H1 (cell line): ENCODE data around the gene TBCEL. TPM values are rescaled to one million over a fixed set of nuclear protein-coding genes. Genes with fewer than 3 reads are reported as not detected.
A peak's percentile ranks its signal among the peaks of the same experiment; 100 is the strongest.

Experiments
- CTCF ChIA-PET: fragments of 300-600 bp; sonication (Branson Sonifier 250); formaldehyde crosslinking; loops from one replicate; lab custom pipeline; 2021; ENCODE audit not compliant: partially characterized antibody; lab: Charles Lee
- POLR2A ChIA-PET: fragments of 300-600 bp; sonication (Branson Sonifier 250); formaldehyde crosslinking; loops from one replicate; lab custom pipeline; 2021; ENCODE audit warnings: inconsistent platforms; ENCODE audit not compliant: partially characterized antibody; lab: Charles Lee
- DNase-seq, 2 experiments: peaks; one replicate each; pipeline versions ENCODE4 v3.0.0 to v3.0.0-alpha.2; 2010 to 2022; ENCODE audit warnings: low spot score in 2 of 2, low read depth in 1 of 2, mixed read lengths in 1 of 2
- FAIRE-seq: peaks from 2 replicates; lab custom pipeline; 2011; peaks lifted over from hg19 to GRCh38; lab: Jason Lieb, UNC
- H2AFZ ChIP-seq: 2 replicates; pipeline ENCODE4 v1.8.1; 2012; ENCODE audit warnings: low read length, inconsistent platforms
- H2AK5ac ChIP-seq: 2 replicates; pipeline ENCODE4 v1.6.1; 2013; ENCODE audit warnings: low read depth, low read length
- H2BK120ac ChIP-seq: replicated peaks from 2 replicates; pipeline ENCODE3; 2013; ENCODE audit warnings: low read depth, low read length, inconsistent platforms
- H2BK12ac ChIP-seq: 2 replicates; pipeline ENCODE4 v1.6.1; 2013; ENCODE audit warnings: low read depth, low read length
- H2BK15ac ChIP-seq: 2 replicates; pipeline ENCODE4 v1.6.1; 2013; ENCODE audit warnings: low read length
- H2BK20ac ChIP-seq: 2 replicates; pipeline ENCODE4 v1.6.1; 2013; ENCODE audit warnings: low read length
- H2BK5ac ChIP-seq: 2 replicates; pipeline ENCODE4 v1.6.1; 2013; ENCODE audit warnings: low read depth, low read length
- H3K14ac ChIP-seq: 2 replicates; pipeline ENCODE4 v1.6.1; 2013; ENCODE audit warnings: inconsistent platforms; ENCODE audit not compliant: insufficient read length
- H3K18ac ChIP-seq: 2 replicates; pipeline ENCODE4 v1.6.1; 2013; ENCODE audit warnings: low read length; ENCODE audit errors: extremely low read depth
- H3K23ac ChIP-seq: 2 replicates; pipeline ENCODE4 v1.6.1; 2013; ENCODE audit warnings: inconsistent platforms; ENCODE audit not compliant: insufficient read length
- H3K23me2 ChIP-seq: 2 replicates; pipeline ENCODE4 v1.6.1; 2013; ENCODE audit warnings: low read depth, low read length
- H3K27ac ChIP-seq: 2 replicates; pipeline ENCODE4 v1.6.1; 2011; ENCODE audit warnings: low read depth, low read length, inconsistent platforms
- H3K27me3 ChIP-seq, 4 experiments: replicated peaks in 1 of 4; 1 replicate in 1 of 4; 2 replicates in 3 of 4; pipeline versions ENCODE4 v1.6.1 to v1.8.1; 2011 to 2013; ENCODE audit warnings: low read length in 3 of 4, mild to moderate bottlenecking in 3 of 4, inconsistent platforms in 2 of 4, mixed read lengths in 2 of 4, moderate library complexity in 1 of 4; ENCODE audit not compliant: control insufficient read depth in 3 of 4, insufficient read depth in 3 of 4; ENCODE audit errors: extremely low read depth in 1 of 4
- H3K36me3 ChIP-seq, 4 experiments: 2 replicates each; pipeline versions ENCODE4 v1.6.1 to v1.8.1; 2011 to 2013; ENCODE audit warnings: mild to moderate bottlenecking in 4 of 4, low read length in 3 of 4, moderate library complexity in 2 of 4, control low read depth in 1 of 4, inconsistent platforms in 1 of 4; ENCODE audit not compliant: insufficient read depth in 4 of 4, control insufficient read depth in 2 of 4
- H3K4ac ChIP-seq: replicated peaks from 2 replicates; pipeline ENCODE3; 2013; ENCODE audit warnings: low read length, low read depth, mixed read lengths, inconsistent platforms; ENCODE audit not compliant: insufficient read length
- H3K4me1 ChIP-seq, 4 experiments: replicated peaks in 1 of 4; 1 replicate in 1 of 4; 2 replicates in 3 of 4; pipeline versions ENCODE4 v1.6.1 to v1.8.1; 2011 to 2013; ENCODE audit warnings: low read length in 3 of 4, inconsistent platforms in 2 of 4, mixed read lengths in 1 of 4; ENCODE audit not compliant: insufficient read depth in 4 of 4, control insufficient read depth in 3 of 4
- H3K4me2 ChIP-seq, 2 experiments: 2 replicates each; pipeline versions ENCODE4 v1.6.1 to v1.8.1; 2011 to 2013; ENCODE audit warnings: low read depth in 2 of 2, low read length in 2 of 2, control low read depth in 1 of 2, inconsistent platforms in 1 of 2, mild to moderate bottlenecking in 1 of 2; ENCODE audit not compliant: insufficient read depth in 1 of 2
- H3K4me3 ChIP-seq, 4 experiments: fragments of 200-600, 300-600 bp in 1 of 4; sonication (generic), shearing (Covaris generic), sonication (Bioruptor Twin) in 1 of 4; 2 replicates each; pipeline versions ENCODE4 v1.5.1 to v1.8.1; 2011 to 2016; ENCODE audit warnings: low read length in 4 of 4, low read depth in 3 of 4, control low read depth in 2 of 4, inconsistent platforms in 2 of 4, mild to moderate bottlenecking in 2 of 4, mixed read lengths in 1 of 4, moderate library complexity in 1 of 4; ENCODE audit not compliant: insufficient read depth in 2 of 4; ENCODE audit errors: extremely low read depth in 1 of 4
- H3K56ac ChIP-seq: replicated peaks from 2 replicates; pipeline ENCODE3; 2013; ENCODE audit warnings: low read depth, mild to moderate bottlenecking, mixed read lengths, low read length, inconsistent platforms; ENCODE audit not compliant: insufficient read length
- H3K79me1 ChIP-seq: 2 replicates; pipeline ENCODE4 v1.6.1; 2013; ENCODE audit warnings: low read depth, low read length, control low read depth
- H3K79me2 ChIP-seq, 2 experiments: 2 replicates each; pipeline versions ENCODE4 v1.6.1 to v1.8.1; 2012 to 2013; ENCODE audit warnings: low read length in 2 of 2, mild to moderate bottlenecking in 2 of 2, inconsistent platforms in 1 of 2; ENCODE audit not compliant: insufficient read depth in 2 of 2, control insufficient read depth in 1 of 2
- H3K9ac ChIP-seq, 4 experiments: replicated peaks in 1 of 4; 1 replicate in 1 of 4; 2 replicates in 3 of 4; pipeline versions ENCODE4 v1.6.1 to v1.8.1; 2011 to 2013; ENCODE audit warnings: low read depth in 3 of 4, low read length in 3 of 4, control low read depth in 2 of 4, mild to moderate bottlenecking in 2 of 4, moderate library complexity in 2 of 4, inconsistent platforms in 1 of 4; ENCODE audit errors: extremely low read depth in 1 of 4
- H3K9me3 ChIP-seq, 2 experiments: 2 replicates each; pipeline versions ENCODE4 v1.6.1 to v1.8.1; 2012 to 2013; ENCODE audit warnings: mild to moderate bottlenecking in 2 of 2, moderate library complexity in 2 of 2, control low read depth in 1 of 2, inconsistent platforms in 1 of 2, low read depth in 1 of 2, low read length in 1 of 2, mixed read lengths in 1 of 2; ENCODE audit not compliant: insufficient read depth in 2 of 2
- H4K20me1 ChIP-seq, 2 experiments: replicated peaks in 1 of 2; 2 replicates each; pipeline versions ENCODE3 to v1.8.1; 2011 to 2013; ENCODE audit warnings: inconsistent platforms in 2 of 2, low read length in 2 of 2, mild to moderate bottlenecking in 1 of 2; ENCODE audit not compliant: insufficient read depth in 2 of 2, control insufficient read depth in 1 of 2
- H4K5ac ChIP-seq: 2 replicates; pipeline ENCODE4 v1.6.1; 2013; ENCODE audit warnings: low read length, low read depth, mixed read lengths, inconsistent platforms; ENCODE audit not compliant: insufficient read length
- H4K8ac ChIP-seq: 2 replicates; pipeline ENCODE4 v1.8.0; 2013; ENCODE audit warnings: mild to moderate bottlenecking, moderate library complexity, low read length, inconsistent platforms; ENCODE audit not compliant: insufficient read depth; ENCODE audit errors: extremely low read depth
- H4K91ac ChIP-seq: replicated peaks from 2 replicates; pipeline ENCODE3; 2013; ENCODE audit warnings: low read length, mixed read lengths, inconsistent platforms; ENCODE audit not compliant: insufficient read length
- MAFK ChIP-seq: IDR thresholded peaks from 2 replicates; pipeline ENCODE4 v1.6.1; 2012; ENCODE audit warnings: low read depth, mild to moderate bottlenecking, improper control_type of control experiment, low read length
- WGBS, 2 experiments: shearing (Covaris generic) in 1 of 2; methylation state at CpG; one replicate each; pipeline versions ENCODE4 v1.1.6 to v1.1.7; 2013 to 2015; ENCODE audit warnings: low lambda C conversion rate in 2 of 2, mixed read lengths in 2 of 2, inconsistent platforms in 1 of 2, low coverage in 1 of 2, missing lambda C conversion rate in 1 of 2; ENCODE audit not compliant: insufficient replicate concordance in 2 of 2, insufficient coverage in 1 of 2, insufficient read length in 1 of 2; ENCODE audit errors: extremely low coverage in 1 of 2, missing lambda C conversion rate in 1 of 2; 5-methylcytosine and 5-hydroxymethylcytosine counted together
- polyA plus RNA-seq, 7 experiments: library from polyadenylated mRNA; depleted of rRNA in 3 of 7; stranded (reverse) in 5 of 7; unstranded in 2 of 7; fragments of >200 nt in 5 of 7; fragments of 200-250 nt in 2 of 7; gene quantifications; 1 replicate in 5 of 7; 2 replicates in 1 of 7; 4 replicates in 1 of 7; pipeline versions ENCODE4 v1.2.1 to v1.2.3, GENCODE V29; 2011 to 2013; ENCODE audit warnings: missing spikeins in 2 of 7, mixed read lengths in 2 of 7
- total RNA-seq: library from RNA; stranded (reverse); fragmentation: NEBNext Ultra II Directional; extraction: Animal tissue kit (Norgen Biotek cat#: 25700); gene quantifications from 2 replicates; pipeline ENCODE4 v1.2.1, GENCODE V29; 2021
- TF ChIP-seq, protein P1 (sequence below), 3 experiments: IDR thresholded peaks; 1 replicate in 2 of 3; 2 replicates in 1 of 3; pipeline versions ENCODE4 v1.5.1 to v1.6.1; 2011; ENCODE audit warnings: low read length in 3 of 3, mild to moderate bottlenecking in 3 of 3, inconsistent platforms in 2 of 3, low read depth in 1 of 3, moderate library complexity in 1 of 3; ENCODE audit not compliant: insufficient read depth in 1 of 3; ENCODE audit errors: control extremely low read depth in 1 of 3

The TBCEL gene
- total and polyA plus RNA-seq, 2 of the 8 experiments (the other 6 are each of a cell fraction or from before 2014, with no cell fraction given): 3.9 to 16.0 TPM

- DNase-seq (no peak), FAIRE-seq (no peak)
- Histone ChIP-seq H3K23ac (no peak overlapping the region), H4K20me1 (peaks cover 0 to 5% of the 10 kb centered on the region in 2 experiments), H3K4ac (no peak overlapping the region), H3K9ac (no peak overlapping the region), H4K5ac (no peak overlapping the region), H2BK15ac (no peak overlapping the region), H3K23me2 (peaks cover 7% of the 10 kb centered on the region; the same call in 1 of the 2 replicates), H3K4me2 (no peak overlapping the region), H2BK5ac (no peak overlapping the region), H3K79me2 (no peaks in the 10 kb centered on the region), H3K27ac (no peak overlapping the region), H2AFZ (no peak overlapping the region), H2AK5ac (no peak overlapping the region), H2BK120ac (no peak overlapping the region), H3K9me3 (no peaks in the 10 kb centered on the region), H3K36me3 (no peaks in the 10 kb centered on the region), H3K14ac (no peak overlapping the region), H2BK12ac (no peak overlapping the region), H3K4me3 (no peak overlapping the region), H3K18ac (no peak overlapping the region), H4K91ac (no peak overlapping the region), H2BK20ac (no peak overlapping the region), H3K27me3 (no peaks in the 10 kb centered on the region), H3K79me1 (no peaks in the 10 kb centered on the region), H3K56ac (no peak overlapping the region), H4K8ac (no peak overlapping the region), H3K4me1 (peaks cover 0 to under 1% (median 0%) of the 10 kb centered on the region in 4 experiments; a peak in 2 of 7 replicates)
- POLR2A ChIA-PET: interaction anchor here (0.9 kb wide), 1 partner anchor 13 kb away, joined by 3 read pairs; no protein-coding TSS in a partner anchor
- 84% methylated on average over 6 of the region's 6 CpGs; no CpG with 5 or more reads in 1 of the 2 experiments for WGBS, 2 experiments
- TF ChIP-seq, protein P1, sequence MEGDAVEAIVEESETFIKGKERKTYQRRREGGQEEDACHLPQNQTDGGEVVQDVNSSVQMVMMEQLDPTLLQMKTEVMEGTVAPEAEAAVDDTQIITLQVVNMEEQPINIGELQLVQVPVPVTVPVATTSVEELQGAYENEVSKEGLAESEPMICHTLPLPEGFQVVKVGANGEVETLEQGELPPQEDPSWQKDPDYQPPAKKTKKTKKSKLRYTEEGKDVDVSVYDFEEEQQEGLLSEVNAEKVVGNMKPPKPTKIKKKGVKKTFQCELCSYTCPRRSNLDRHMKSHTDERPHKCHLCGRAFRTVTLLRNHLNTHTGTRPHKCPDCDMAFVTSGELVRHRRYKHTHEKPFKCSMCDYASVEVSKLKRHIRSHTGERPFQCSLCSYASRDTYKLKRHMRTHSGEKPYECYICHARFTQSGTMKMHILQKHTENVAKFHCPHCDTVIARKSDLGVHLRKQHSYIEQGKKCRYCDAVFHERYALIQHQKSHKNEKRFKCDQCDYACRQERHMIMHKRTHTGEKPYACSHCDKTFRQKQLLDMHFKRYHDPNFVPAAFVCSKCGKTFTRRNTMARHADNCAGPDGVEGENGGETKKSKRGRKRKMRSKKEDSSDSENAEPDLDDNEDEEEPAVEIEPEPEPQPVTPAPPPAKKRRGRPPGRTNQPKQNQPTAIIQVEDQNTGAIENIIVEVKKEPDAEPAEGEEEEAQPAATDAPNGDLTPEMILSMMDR (IDR thresholded peaks at IDR 0.05; ENCODE audit: control extremely low read depth in 1 of 3, insufficient read depth in 1 of 3, low read depth in 1 of 3, low read length in 3 of 3): peak in 1 of 3 experiments; percentile 3; a peak in 1 of 4 replicates
- TF ChIP-seq MAFK: no peak
- CTCF ChIA-PET: interaction anchor here (0.6 to 4.6 kb wide), 26 partner anchors 10 to 439 kb away, joined by 3 to 36 read pairs (median 4); partner anchors contain the start of gene TBCEL
Measured at GRCh38 chr11:121105481-121106195, 81.7 kb downstream of the TBCEL start.
